ENCODE data around the gene NRG3.
"Not testable (repeated sequence)": the region's sequence is repeated elsewhere in the genome, so short reads cannot be mapped to it uniquely, and the experiment has no call there.

NRG3 gene

GRCh38 chr10:82294874-82295378 is 419.9 kb downstream of the NRG3 start:
- no peak for DNase-seq

GRCh38 chr10:82308641-82309040 is 433.6 kb downstream of the NRG3 start:
- DNase-seq, result no peak

- no peak for DNase-seq
These were observed 435.8 kb downstream of the NRG3 start for GRCh38 chr10:82310839-82311238.

- DNase-seq, result no peak
These were observed 438.4 kb downstream of the NRG3 start for GRCh38 chr10:82313401-82313800.

- DNase-seq, result no peak
These were observed 443.5 kb downstream of the NRG3 start for GRCh38 chr10:82318534-82318933.

- DNase-seq, result no peak
These were observed 444.1 kb downstream of the NRG3 start for GRCh38 chr10:82319074-82319473.

- DNase-seq, result no peak
These were observed 444.6 kb downstream of the NRG3 start for GRCh38 chr10:82319562-82319961.

GRCh38 chr10:82321724-82322123 is 446.7 kb downstream of the NRG3 start:
- no peak for DNase-seq

- no peak for DNase-seq
These were observed 456.7 kb downstream of the NRG3 start for GRCh38 chr10:82331716-82332115.

GRCh38 chr10:82335831-82336230 is 460.8 kb downstream of the NRG3 start:
- DNase-seq, result no peak

GRCh38 chr10:82340166-82340565 is 465.2 kb downstream of the NRG3 start:
- no peak for DNase-seq

GRCh38 chr10:82349590-82349989 is 474.6 kb downstream of the NRG3 start:
- not testable (repeated sequence) for DNase-seq

GRCh38 chr10:82353381-82353780 is 478.4 kb downstream of the NRG3 start:
- no peak for DNase-seq

- no peak for DNase-seq
These were observed 483.6 kb downstream of the NRG3 start for GRCh38 chr10:82358486-82359099.

- no peak for DNase-seq
These were observed 486.3 kb downstream of the NRG3 start for GRCh38 chr10:82361256-82361655.

- no peak for DNase-seq
These were observed 502.6 kb downstream of the NRG3 start for GRCh38 chr10:82377608-82378007.

GRCh38 chr10:82378146-82378545 is 503.2 kb downstream of the NRG3 start:
- no peak for DNase-seq

- DNase-seq, result no peak
These were observed 508.4 kb downstream of the NRG3 start for GRCh38 chr10:82383350-82383749.

- no peak for DNase-seq
These were observed 516.1 kb downstream of the NRG3 start for GRCh38 chr10:82390866-82391658.

- no peak for DNase-seq
These were observed 517.0 kb downstream of the NRG3 start for GRCh38 chr10:82391971-82392370.

- no peak for DNase-seq
These were observed 517.5 kb downstream of the NRG3 start for GRCh38 chr10:82392533-82392932.

GRCh38 chr10:82394122-82394521 is 519.1 kb downstream of the NRG3 start:
- no peak for DNase-seq

GRCh38 chr10:82394987-82395386 is 520.0 kb downstream of the NRG3 start:
- DNase-seq, result no peak

GRCh38 chr10:82396886-82397285 is 521.9 kb downstream of the NRG3 start:
- no peak for DNase-seq

Measured in NCI-H510A (cell line).